Measurements from ENCODE around the gene CSNK1A1L.

DNA sequence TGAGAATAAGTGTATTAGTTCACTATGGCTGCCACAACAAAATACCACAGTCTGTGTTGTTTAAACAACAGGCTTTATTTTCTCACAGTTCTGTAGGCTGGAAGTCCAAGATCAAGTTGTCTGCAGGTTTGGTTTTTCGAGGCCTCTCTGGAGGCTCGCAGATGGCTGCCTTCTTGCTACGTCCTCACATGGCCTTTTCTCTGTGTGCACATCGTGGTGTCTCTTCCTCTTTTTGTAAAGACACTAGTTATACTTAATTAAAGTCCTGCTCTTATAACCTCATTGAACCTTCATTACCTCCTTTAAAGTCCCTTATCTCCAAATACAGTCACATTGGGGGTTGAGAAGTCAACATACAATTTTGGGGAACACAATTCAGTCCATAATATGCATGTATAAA, 10.6 kb downstream of the CSNK1A1L start:
- no peak for TF ChIP-seq POLR2A (IDR thresholded peaks at IDR 0.05)
- TF ChIP-seq POLR2AphosphoS5 (IDR thresholded peaks at IDR 0.05; ENCODE audit: insufficient read depth in 1 of 2, low read depth in 1 of 2), result no peak
